GM19328 (cell line): ENCODE results near the gene MTFR2.

Source experiments
- ATAC-seq: cut with Tn5 transposase; IDR thresholded peaks from one replicate; pipeline ENCODE4 v1.9.1; 2021; ENCODE audit warnings: mild to moderate bottlenecking, moderate library complexity; ENCODE audit not compliant: unreplicated experiment

MTFR2 gene

GRCh38 chr6:136249811-136250685, at the start of gene MTFR2:
Gene MTFR2 (minus strand): TSS chr6:136250311. CDS start chr6:136249099, 1,212 bp downstream.
- ATAC-seq = peak; percentile 96

- ATAC-seq = no peak
Observed at GRCh38 chr6:136294621-136295020, 44.5 kb upstream of the MTFR2 start.

- peak; percentile 16 for ATAC-seq
Observed at GRCh38 chr6:136290410-136291010, 40.4 kb upstream of the MTFR2 start.

- peak; percentile 91 for ATAC-seq
Observed at GRCh38 chr6:136289579-136290409, 39.7 kb upstream of the MTFR2 start, which contains the start of gene BCLAF1. Gene BCLAF1 (minus strand): TSS chr6:136289846. CDS start chr6:136279866, 9,980 bp downstream.

- ATAC-seq = peak; percentile 37
Observed at GRCh38 chr6:136289327-136289578, 39.1 kb upstream of the MTFR2 start.

GRCh38 chr6:136288566-136289326, 38.6 kb upstream of the MTFR2 start:
- ATAC-seq = no peak

GRCh38 chr6:136284909-136285308, 34.8 kb upstream of the MTFR2 start:
- ATAC-seq = no peak

GRCh38 chr6:136282906-136283305, 32.8 kb upstream of the MTFR2 start:
- no peak for ATAC-seq

- ATAC-seq = no peak
Observed at GRCh38 chr6:136280032-136280609, 30.0 kb upstream of the MTFR2 start.

- no peak for ATAC-seq
Observed at GRCh38 chr6:136274062-136274461, 24.0 kb upstream of the MTFR2 start.

GRCh38 chr6:136265101-136265500, 15.0 kb upstream of the MTFR2 start:
- ATAC-seq = no peak

GRCh38 chr6:136262940-136263339, 12.8 kb upstream of the MTFR2 start:
- no peak for ATAC-seq

GRCh38 chr6:136254851-136255466, 4.8 kb upstream of the MTFR2 start:
- no peak for ATAC-seq

GRCh38 chr6:136253734-136254133, 3.6 kb upstream of the MTFR2 start:
- ATAC-seq = no peak

GRCh38 chr6:136252441-136252840, 2.3 kb upstream of the MTFR2 start:
- no peak for ATAC-seq

- ATAC-seq = no peak
Observed at GRCh38 chr6:136251394-136251793, 1.3 kb upstream of the MTFR2 start.

GRCh38 chr6:136250686-136251008, 536 bp upstream of the MTFR2 start:
- ATAC-seq = peak; percentile 1

- ATAC-seq = no peak
Observed at GRCh38 chr6:136249336-136249735, 775 bp downstream of the MTFR2 start.

GRCh38 chr6:136244061-136244616, 6.0 kb downstream of the MTFR2 start:
- no peak for ATAC-seq
